ENCODE measurements around the gene KCND3. TPM values are rescaled to one million over a fixed set of nuclear protein-coding genes. Genes with fewer than 3 reads are reported as not detected.

KCND3 gene
- total RNA-seq, 1 experiment from 2014 or later = 0.15 TPM

DNA sequence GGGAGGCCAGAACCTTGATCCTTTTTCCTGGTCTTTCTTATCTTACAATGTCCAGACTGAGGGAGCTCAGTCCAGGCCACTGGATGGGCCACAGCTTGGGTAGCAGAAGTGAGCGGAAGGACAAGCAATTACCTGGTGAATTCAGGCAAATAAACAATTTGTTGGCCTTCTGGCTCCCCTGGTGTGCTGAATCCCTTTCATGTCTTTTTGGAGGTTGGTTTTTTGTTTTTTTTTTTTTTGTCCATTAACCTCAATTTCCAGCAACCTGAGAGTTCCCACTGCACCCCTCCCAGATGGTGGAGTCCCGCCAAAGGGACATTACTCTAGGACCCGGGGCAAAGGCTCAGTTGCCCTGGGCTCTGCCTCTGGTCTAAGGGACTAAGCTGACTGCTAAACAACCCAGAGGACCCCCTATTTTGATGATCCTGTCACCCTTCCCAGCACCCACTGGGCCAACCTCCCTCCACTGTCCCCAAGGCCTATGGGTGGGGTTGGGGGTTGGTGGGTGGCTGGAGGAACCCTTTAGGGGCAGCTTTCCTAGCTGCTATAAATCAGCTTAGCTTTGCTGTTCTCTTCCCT, 85.5 kb downstream of the KCND3 start:
- Histone ChIP-seq H2BK5ac (ENCODE audit: insufficient read length, low read length) (no peak overlapping the region), H4K8ac (replicated peaks; ENCODE audit: insufficient read length, low read depth, low read length) (no peak overlapping the region), H3K4ac (ENCODE audit: low read depth, low read length) (no peak overlapping the region), H3K4me1 (ENCODE audit: insufficient read depth, low read length) (no peaks in the 10 kb centered on the region), H2BK15ac (ENCODE audit: low read depth, low read length) (no peak overlapping the region), H4K91ac (ENCODE audit: insufficient read length, low read depth, low read length) (no peak overlapping the region), H2BK20ac (ENCODE audit: low read depth, low read length, poor library complexity, severe bottlenecking) (no peak overlapping the region), H3K79me2 (ENCODE audit: insufficient read depth, low read length) (no peaks in the 10 kb centered on the region), H4K20me1 (ENCODE audit: control insufficient read depth, insufficient read depth, insufficient read length) (no peaks in the 10 kb centered on the region), H3K79me1 (ENCODE audit: insufficient read depth, low read depth, low read length, poor library complexity, severe bottlenecking) (no peaks in the 10 kb centered on the region), H3K4me2 (ENCODE audit: insufficient read depth, insufficient read length, low read length) (no peak overlapping the region), H2BK12ac (ENCODE audit: insufficient read length, low read depth, low read length) (no peak overlapping the region), H2BK120ac (ENCODE audit: low read depth, low read length, poor library complexity, severe bottlenecking) (no peak overlapping the region), H3K18ac (ENCODE audit: insufficient read length, low read depth, low read length) (no peak overlapping the region), H3K27me3 (ENCODE audit: insufficient read depth, low read length) (no peaks in the 10 kb centered on the region; the same call in 1 of the 2 replicates), H3K23me2 (ENCODE audit: insufficient read length, low read depth, low read length, poor library complexity, severe bottlenecking) (no peaks in the 10 kb centered on the region), H3K27ac (ENCODE audit: insufficient read length, low read depth, low read length) (no peak overlapping the region), H3K56ac (ENCODE audit: insufficient read length, low read depth, low read length) (no peak overlapping the region), H3K23ac (ENCODE audit: insufficient read length, low read depth, low read length) (no peak overlapping the region), H3K9me3 (ENCODE audit: control insufficient read depth, low read depth, low read length) (no peaks in the 10 kb centered on the region), H4K5ac (ENCODE audit: insufficient read length, low read depth, low read length) (no peak overlapping the region), H2AFZ (ENCODE audit: low read length) (no peak overlapping the region), H3T11ph (ENCODE audit: low read length) (no peak overlapping the region), H3K14ac (ENCODE audit: insufficient read depth, low read length) (no peak overlapping the region), H2AK5ac (ENCODE audit: insufficient read length, low read length) (no peak overlapping the region), H3K9ac (ENCODE audit: extremely low read depth, insufficient read length, low read length) (no peak overlapping the region)
- DNase-seq = no peak
- H3K36me3 Mint-ChIP-seq (ENCODE audit: insufficient read depth in 1 of 3, low read depth in 3 of 3) = no peaks in the 10 kb centered on the region
- H3K27ac Mint-ChIP-seq = no peak overlapping the region
- TF ChIP-seq CTCF (conservative IDR thresholded peaks at IDR 0.05) = no peak
- H3K27me3 Mint-ChIP-seq (ENCODE audit: low read depth) = peaks cover 51% of the 10 kb centered on the region
- no CpG with 5 or more reads among the region's 3 CpGs for WGBS (ENCODE audit: extremely low coverage, insufficient read length, low lambda C conversion rate)
- H3K9me3 Mint-ChIP-seq = no peaks in the 10 kb centered on the region; a peak in 1 of 5 replicates
- no peak overlapping the region for H3K4me3 Mint-ChIP-seq
- H3K4me1 Mint-ChIP-seq = peaks cover 33 to 48% of the 10 kb centered on the region in 2 experiments

Measured in H9 (cell line).